OCI-LY1 (cell line): ENCODE results near the gene KHDC1L.

Source experiments
- EZH2 ChIP-seq: fragments of 200-600 bp; sonication (generic), shearing (Covaris generic); IDR thresholded peaks from 2 replicates; pipeline ENCODE4 v1.8.0; 2017; ENCODE audit warnings: borderline replicate concordance, mixed run types, mild to moderate bottlenecking, antibody characterized with exemption, low read length, moderate library complexity, mixed read lengths
- TF ChIP-seq, protein P1 (sequence below): fragments of 200-600 bp; sonication (generic), shearing (Covaris generic); IDR thresholded peaks from 2 replicates; pipeline ENCODE4 v1.5.1; 2017; ENCODE audit warnings: mild to moderate bottlenecking, antibody characterized with exemption, low read length, moderate library complexity, mixed read lengths

DNA sequence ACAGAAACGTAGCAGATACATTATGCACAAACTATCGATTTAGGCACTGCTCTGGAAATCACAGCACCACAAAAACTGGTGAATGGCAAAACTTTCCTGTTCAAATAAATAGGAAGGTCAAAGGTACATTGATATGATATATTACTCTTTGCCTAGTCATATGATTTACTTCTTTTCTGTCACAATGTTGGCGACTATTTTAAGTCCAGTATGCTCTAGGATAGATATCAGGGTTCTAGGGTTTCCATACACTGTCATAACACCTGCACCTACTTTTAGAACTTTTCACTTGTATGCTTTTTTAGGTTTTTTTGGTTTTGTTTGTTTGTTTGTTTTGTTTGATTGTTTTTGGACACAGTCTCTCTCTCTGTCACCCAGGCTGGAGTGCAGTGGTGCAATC, 25.0 kb downstream of the KHDC1L start:
- TF ChIP-seq, protein P1, sequence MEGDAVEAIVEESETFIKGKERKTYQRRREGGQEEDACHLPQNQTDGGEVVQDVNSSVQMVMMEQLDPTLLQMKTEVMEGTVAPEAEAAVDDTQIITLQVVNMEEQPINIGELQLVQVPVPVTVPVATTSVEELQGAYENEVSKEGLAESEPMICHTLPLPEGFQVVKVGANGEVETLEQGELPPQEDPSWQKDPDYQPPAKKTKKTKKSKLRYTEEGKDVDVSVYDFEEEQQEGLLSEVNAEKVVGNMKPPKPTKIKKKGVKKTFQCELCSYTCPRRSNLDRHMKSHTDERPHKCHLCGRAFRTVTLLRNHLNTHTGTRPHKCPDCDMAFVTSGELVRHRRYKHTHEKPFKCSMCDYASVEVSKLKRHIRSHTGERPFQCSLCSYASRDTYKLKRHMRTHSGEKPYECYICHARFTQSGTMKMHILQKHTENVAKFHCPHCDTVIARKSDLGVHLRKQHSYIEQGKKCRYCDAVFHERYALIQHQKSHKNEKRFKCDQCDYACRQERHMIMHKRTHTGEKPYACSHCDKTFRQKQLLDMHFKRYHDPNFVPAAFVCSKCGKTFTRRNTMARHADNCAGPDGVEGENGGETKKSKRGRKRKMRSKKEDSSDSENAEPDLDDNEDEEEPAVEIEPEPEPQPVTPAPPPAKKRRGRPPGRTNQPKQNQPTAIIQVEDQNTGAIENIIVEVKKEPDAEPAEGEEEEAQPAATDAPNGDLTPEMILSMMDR, result no peak
- no peak for TF ChIP-seq EZH2
